ENCODE measurements around the gene SPTLC3. TPM values are rescaled to one million over a fixed set of nuclear protein-coding genes. Genes with fewer than 3 reads are reported as not detected.

The SPTLC3 gene
- total and polyA plus RNA-seq, 2 of the 13 experiments (the other 11 are each of a cell fraction or from before 2014, with no cell fraction given), result 20.5 to 95.6 TPM

DNA sequence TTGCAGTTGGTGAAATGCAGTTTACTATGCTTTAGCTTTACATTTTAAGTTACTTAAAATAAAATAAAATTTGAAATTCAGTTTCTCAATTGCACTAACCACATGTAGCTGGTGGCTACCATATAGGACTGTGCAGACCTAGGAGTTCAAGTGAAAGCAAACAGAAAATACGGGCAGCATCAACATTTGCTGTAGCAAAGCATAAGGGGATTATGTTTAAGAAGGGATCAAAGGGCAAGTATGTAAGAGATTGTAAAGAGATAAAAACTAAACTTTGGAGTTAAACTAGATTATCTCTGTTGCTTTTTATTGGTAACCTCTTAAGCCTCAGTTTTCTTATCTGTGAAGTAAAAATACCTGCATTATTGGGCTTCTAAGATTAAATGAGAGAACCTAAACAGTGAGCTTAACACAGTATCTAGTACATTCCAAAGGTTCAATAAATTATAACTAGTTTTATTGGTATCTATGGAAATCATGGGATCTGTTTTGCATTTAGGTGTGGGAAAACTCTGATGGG, 81.2 kb downstream of the SPTLC3 start (continued):
- TF ChIP-seq, protein P1, sequence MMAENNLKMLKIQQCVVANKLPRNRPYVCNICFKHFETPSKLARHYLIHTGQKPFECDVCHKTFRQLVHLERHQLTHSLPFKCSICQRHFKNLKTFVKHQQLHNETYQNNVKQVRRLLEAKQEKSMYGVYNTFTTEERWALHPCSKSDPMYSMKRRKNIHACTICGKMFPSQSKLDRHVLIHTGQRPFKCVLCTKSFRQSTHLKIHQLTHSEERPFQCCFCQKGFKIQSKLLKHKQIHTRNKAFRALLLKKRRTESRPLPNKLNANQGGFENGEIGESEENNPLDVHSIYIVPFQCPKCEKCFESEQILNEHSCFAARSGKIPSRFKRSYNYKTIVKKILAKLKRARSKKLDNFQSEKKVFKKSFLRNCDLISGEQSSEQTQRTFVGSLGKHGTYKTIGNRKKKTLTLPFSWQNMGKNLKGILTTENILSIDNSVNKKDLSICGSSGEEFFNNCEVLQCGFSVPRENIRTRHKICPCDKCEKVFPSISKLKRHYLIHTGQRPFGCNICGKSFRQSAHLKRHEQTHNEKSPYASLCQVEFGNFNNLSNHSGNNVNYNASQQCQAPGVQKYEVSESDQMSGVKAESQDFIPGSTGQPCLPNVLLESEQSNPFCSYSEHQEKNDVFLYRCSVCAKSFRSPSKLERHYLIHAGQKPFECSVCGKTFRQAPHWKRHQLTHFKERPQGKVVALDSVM (CRISPR knock-in tag; IDR thresholded peaks at IDR 0.05), result no peak
- no peak for TF ChIP-seq ZNF678 (CRISPR knock-in tag; IDR thresholded peaks at IDR 0.05)
- TF ChIP-seq MAFG (CRISPR knock-in tag; IDR thresholded peaks at IDR 0.05), result no peak
- TF ChIP-seq ZFP41 (CRISPR knock-in tag; IDR thresholded peaks at IDR 0.05; ENCODE audit: borderline replicate concordance), result no peak
- no peak for TF ChIP-seq TSC22D2 (CRISPR knock-in tag; IDR thresholded peaks at IDR 0.05; ENCODE audit: borderline replicate concordance)
- no peak for TF ChIP-seq MAF1 (CRISPR knock-in tag; IDR thresholded peaks at IDR 0.05; ENCODE audit: borderline replicate concordance)
- TF ChIP-seq, protein P2, sequence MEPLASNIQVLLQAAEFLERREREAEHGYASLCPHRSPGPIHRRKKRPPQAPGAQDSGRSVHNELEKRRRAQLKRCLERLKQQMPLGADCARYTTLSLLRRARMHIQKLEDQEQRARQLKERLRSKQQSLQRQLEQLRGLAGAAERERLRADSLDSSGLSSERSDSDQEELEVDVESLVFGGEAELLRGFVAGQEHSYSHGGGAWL (CRISPR knock-in tag; IDR thresholded peaks at IDR 0.05), result no peak
- TF ChIP-seq ZSCAN21 (CRISPR knock-in tag; IDR thresholded peaks at IDR 0.05; ENCODE audit: borderline replicate concordance), result no peak
- TF ChIP-seq RBM39 (IDR thresholded peaks at IDR 0.05; ENCODE audit: low read depth, low read length, poor library complexity, severe bottlenecking), result no peak
- TF ChIP-seq RNF2 (conservative IDR thresholded peaks at IDR 0.05; ENCODE audit: low read depth), result no peak
- no peak for TF ChIP-seq ZNF446 (CRISPR knock-in tag; IDR thresholded peaks at IDR 0.05)
- no peak for TF ChIP-seq MTF1 (CRISPR knock-in tag; IDR thresholded peaks at IDR 0.05)
- TF ChIP-seq MBD4 (IDR thresholded peaks at IDR 0.05; ENCODE audit: borderline replicate concordance, low read length), result peak; percentile 87; the same call in 1 of the 2 replicates
- no peak; the same call in 1 of the 2 replicates for TF ChIP-seq SALL2 (CRISPR knock-in tag; IDR thresholded peaks at IDR 0.05)
- TF ChIP-seq, protein P3, sequence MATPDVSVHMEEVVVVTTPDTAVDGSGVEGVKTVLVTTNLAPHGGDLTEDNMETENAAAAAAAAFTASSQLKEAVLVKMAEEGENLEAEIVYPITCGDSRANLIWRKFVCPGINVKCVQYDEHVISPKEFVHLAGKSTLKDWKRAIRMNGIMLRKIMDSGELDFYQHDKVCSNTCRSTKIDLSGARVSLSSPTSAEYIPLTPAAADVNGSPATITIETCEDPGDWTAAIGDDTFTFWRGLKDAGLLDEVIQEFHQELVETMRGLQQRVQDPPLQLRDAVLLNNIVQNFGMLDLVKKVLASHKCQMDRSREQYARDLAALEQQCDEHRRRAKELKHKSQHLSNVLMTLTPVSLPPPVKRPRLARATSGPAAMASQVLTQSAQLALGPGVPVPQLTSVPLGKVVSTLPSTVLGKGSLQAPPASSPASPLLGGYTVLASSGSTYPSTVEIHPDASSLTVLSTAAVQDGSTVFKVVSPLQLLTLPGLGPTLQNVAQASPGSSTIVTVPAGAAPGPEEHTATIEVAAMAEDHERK (CRISPR knock-in tag; IDR thresholded peaks at IDR 0.05; ENCODE audit: low read depth), result no peak
- peak; percentile 92 for TF ChIP-seq RARA (CRISPR knock-in tag; IDR thresholded peaks at IDR 0.05)
- TF ChIP-seq, protein P4, sequence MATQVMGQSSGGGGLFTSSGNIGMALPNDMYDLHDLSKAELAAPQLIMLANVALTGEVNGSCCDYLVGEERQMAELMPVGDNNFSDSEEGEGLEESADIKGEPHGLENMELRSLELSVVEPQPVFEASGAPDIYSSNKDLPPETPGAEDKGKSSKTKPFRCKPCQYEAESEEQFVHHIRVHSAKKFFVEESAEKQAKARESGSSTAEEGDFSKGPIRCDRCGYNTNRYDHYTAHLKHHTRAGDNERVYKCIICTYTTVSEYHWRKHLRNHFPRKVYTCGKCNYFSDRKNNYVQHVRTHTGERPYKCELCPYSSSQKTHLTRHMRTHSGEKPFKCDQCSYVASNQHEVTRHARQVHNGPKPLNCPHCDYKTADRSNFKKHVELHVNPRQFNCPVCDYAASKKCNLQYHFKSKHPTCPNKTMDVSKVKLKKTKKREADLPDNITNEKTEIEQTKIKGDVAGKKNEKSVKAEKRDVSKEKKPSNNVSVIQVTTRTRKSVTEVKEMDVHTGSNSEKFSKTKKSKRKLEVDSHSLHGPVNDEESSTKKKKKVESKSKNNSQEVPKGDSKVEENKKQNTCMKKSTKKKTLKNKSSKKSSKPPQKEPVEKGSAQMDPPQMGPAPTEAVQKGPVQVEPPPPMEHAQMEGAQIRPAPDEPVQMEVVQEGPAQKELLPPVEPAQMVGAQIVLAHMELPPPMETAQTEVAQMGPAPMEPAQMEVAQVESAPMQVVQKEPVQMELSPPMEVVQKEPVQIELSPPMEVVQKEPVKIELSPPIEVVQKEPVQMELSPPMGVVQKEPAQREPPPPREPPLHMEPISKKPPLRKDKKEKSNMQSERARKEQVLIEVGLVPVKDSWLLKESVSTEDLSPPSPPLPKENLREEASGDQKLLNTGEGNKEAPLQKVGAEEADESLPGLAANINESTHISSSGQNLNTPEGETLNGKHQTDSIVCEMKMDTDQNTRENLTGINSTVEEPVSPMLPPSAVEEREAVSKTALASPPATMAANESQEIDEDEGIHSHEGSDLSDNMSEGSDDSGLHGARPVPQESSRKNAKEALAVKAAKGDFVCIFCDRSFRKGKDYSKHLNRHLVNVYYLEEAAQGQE (IDR thresholded peaks at IDR 0.05; ENCODE audit: borderline replicate concordance in 1 of 2, low read depth in 1 of 2, low read length in 2 of 2), result 0 out of 4 replicates have a peak, but pooled peaks of 1 of the 2 experiments have one; percentile 36
- TF ChIP-seq, protein P5, sequence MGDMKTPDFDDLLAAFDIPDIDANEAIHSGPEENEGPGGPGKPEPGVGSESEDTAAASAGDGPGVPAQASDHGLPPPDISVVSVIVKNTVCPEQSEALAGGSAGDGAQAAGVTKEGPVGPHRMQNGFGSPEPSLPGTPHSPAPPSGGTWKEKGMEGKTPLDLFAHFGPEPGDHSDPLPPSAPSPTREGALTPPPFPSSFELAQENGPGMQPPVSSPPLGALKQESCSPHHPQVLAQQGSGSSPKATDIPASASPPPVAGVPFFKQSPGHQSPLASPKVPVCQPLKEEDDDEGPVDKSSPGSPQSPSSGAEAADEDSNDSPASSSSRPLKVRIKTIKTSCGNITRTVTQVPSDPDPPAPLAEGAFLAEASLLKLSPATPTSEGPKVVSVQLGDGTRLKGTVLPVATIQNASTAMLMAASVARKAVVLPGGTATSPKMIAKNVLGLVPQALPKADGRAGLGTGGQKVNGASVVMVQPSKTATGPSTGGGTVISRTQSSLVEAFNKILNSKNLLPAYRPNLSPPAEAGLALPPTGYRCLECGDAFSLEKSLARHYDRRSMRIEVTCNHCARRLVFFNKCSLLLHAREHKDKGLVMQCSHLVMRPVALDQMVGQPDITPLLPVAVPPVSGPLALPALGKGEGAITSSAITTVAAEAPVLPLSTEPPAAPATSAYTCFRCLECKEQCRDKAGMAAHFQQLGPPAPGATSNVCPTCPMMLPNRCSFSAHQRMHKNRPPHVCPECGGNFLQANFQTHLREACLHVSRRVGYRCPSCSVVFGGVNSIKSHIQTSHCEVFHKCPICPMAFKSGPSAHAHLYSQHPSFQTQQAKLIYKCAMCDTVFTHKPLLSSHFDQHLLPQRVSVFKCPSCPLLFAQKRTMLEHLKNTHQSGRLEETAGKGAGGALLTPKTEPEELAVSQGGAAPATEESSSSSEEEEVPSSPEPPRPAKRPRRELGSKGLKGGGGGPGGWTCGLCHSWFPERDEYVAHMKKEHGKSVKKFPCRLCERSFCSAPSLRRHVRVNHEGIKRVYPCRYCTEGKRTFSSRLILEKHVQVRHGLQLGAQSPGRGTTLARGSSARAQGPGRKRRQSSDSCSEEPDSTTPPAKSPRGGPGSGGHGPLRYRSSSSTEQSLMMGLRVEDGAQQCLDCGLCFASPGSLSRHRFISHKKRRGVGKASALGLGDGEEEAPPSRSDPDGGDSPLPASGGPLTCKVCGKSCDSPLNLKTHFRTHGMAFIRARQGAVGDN (CRISPR knock-in tag; IDR thresholded peaks at IDR 0.05), result no peak
